Astrocyte (in vitro differentiated cells and primary cell): ENCODE results near the gene PPP6R3.

Source experiments
- CTCF ChIP-seq: IDR thresholded peaks from 2 replicates; pipeline ENCODE4 v1.5.1; 2011; ENCODE audit warnings: low read depth, mild to moderate bottlenecking, inconsistent platforms, low read length, moderate library complexity; ENCODE audit not compliant: insufficient read depth
- EZH2 ChIP-seq: IDR thresholded peaks from 2 replicates; pipeline ENCODE4 v1.6.1; 2012; ENCODE audit warnings: mild to moderate bottlenecking, low read length, inconsistent platforms; ENCODE audit not compliant: insufficient read depth

- TF ChIP-seq CTCF (no peak), EZH2 (no peak)
Observed at GRCh38 chr11:68551777-68552176, 91.2 kb downstream of the PPP6R3 start.
